Measurements from ENCODE around the gene ZNF408. TPM values are rescaled to one million over a fixed set of nuclear protein-coding genes. Genes with fewer than 3 reads are reported as not detected.

Gene ZNF408
- total RNA-seq, 1 experiment from 2014 or later, result 15.2 TPM

- ChIA-PET CTCF (no interaction called here), POLR2A (no interaction called here)
- no peaks in the 10 kb centered on the region for H3K9me3 Mint-ChIP-seq
- no peaks in the 10 kb centered on the region for H3K4me1 Mint-ChIP-seq
- H3K27ac Mint-ChIP-seq, result no peak overlapping the region; the same call in 1 of the 2 replicates
- DNase-seq (ENCODE audit: low spot score) (no peak), ATAC-seq (no peak)
- peaks cover 47% of the 10 kb centered on the region for H3K36me3 Mint-ChIP-seq
- no peak for TF ChIP-seq HMGA2 (CRISPR knock-in tag; IDR thresholded peaks at IDR 0.05)
- no peak for TF ChIP-seq ATF1 (CRISPR knock-in tag; IDR thresholded peaks at IDR 0.05)
- TF ChIP-seq, protein P1, sequence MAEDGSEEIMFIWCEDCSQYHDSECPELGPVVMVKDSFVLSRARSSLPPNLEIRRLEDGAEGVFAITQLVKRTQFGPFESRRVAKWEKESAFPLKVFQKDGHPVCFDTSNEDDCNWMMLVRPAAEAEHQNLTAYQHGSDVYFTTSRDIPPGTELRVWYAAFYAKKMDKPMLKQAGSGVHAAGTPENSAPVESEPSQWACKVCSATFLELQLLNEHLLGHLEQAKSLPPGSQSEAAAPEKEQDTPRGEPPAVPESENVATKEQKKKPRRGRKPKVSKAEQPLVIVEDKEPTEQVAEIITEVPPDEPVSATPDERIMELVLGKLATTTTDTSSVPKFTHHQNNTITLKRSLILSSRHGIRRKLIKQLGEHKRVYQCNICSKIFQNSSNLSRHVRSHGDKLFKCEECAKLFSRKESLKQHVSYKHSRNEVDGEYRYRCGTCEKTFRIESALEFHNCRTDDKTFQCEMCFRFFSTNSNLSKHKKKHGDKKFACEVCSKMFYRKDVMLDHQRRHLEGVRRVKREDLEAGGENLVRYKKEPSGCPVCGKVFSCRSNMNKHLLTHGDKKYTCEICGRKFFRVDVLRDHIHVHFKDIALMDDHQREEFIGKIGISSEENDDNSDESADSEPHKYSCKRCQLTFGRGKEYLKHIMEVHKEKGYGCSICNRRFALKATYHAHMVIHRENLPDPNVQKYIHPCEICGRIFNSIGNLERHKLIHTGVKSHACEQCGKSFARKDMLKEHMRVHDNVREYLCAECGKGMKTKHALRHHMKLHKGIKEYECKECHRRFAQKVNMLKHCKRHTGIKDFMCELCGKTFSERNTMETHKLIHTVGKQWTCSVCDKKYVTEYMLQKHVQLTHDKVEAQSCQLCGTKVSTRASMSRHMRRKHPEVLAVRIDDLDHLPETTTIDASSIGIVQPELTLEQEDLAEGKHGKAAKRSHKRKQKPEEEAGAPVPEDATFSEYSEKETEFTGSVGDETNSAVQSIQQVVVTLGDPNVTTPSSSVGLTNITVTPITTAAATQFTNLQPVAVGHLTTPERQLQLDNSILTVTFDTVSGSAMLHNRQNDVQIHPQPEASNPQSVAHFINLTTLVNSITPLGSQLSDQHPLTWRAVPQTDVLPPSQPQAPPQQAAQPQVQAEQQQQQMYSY (CRISPR knock-in tag; IDR thresholded peaks at IDR 0.05), result no peak
- TF ChIP-seq TEAD4 (CRISPR knock-in tag; IDR thresholded peaks at IDR 0.05), result no peak
- no peak for TF ChIP-seq ZNF219 (CRISPR knock-in tag; IDR thresholded peaks at IDR 0.05; ENCODE audit: borderline replicate concordance)
- TF ChIP-seq CREB1 (CRISPR knock-in tag; IDR thresholded peaks at IDR 0.05), result no peak
- TF ChIP-seq IRF1 (CRISPR knock-in tag; IDR thresholded peaks at IDR 0.05), result no peak
- TF ChIP-seq ZNF121 (CRISPR knock-in tag; IDR thresholded peaks at IDR 0.05), result no peak
- no peak for TF ChIP-seq IRF2 (CRISPR knock-in tag; IDR thresholded peaks at IDR 0.05; ENCODE audit: borderline replicate concordance, low read depth)
- no peak for TF ChIP-seq ZNF425 (CRISPR knock-in tag; conservative IDR thresholded peaks at IDR 0.05)
- no peaks in the 10 kb centered on the region for H3K27me3 Mint-ChIP-seq (ENCODE audit: low read depth)
- no peak overlapping the region for H3K4me3 Mint-ChIP-seq
Observed at GRCh38 chr11:46665356-46665755, 35.5 kb upstream of the ZNF408 start.

DNA sequence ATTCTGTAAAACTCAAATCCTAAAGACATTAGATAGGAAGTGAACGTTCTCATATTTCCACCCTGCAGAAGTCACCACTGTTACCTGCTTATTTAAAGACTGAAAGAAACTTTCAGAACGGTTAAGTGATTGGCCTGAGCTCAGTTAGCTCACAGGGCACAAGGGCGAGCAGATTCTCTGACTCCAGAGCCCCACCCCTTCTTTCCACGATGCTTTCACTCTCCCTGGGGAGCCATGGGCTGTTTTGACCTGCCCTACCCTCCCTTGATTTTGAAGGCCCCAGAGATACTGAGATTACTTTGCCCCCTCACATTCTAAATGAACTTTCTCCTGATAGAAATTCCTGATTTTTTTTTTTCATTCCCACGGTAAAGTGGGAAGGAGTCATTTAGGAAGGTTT, 34.3 kb upstream of the ZNF408 start:
- no peak for ATAC-seq
- POLR2A ChIA-PET, result interaction anchor here (0.6 kb wide), 1 partner anchor 15 kb away, joined by 3 read pairs; no protein-coding TSS in a partner anchor
- H3K9me3 Mint-ChIP-seq, result no peaks in the 10 kb centered on the region
- H3K36me3 Mint-ChIP-seq, result peaks cover 50% of the 10 kb centered on the region
- CTCF ChIA-PET, result interaction anchor here (1.0 kb wide), 1 partner anchor 147 kb away, joined by 3 read pairs; no protein-coding TSS in a partner anchor
- H3K27ac Mint-ChIP-seq, result peak overlapping the region; percentile 11; the same call in 1 of the 2 replicates
- no peak overlapping the region for H3K4me3 Mint-ChIP-seq
- H3K27me3 Mint-ChIP-seq (ENCODE audit: low read depth), result no peaks in the 10 kb centered on the region
- no peak for DNase-seq (ENCODE audit: low spot score)
- H3K4me1 Mint-ChIP-seq, result no peaks in the 10 kb centered on the region
- no peak for TF ChIP-seq SOX15 (CRISPR knock-in tag; IDR thresholded peaks at IDR 0.05)
- TF ChIP-seq FOXP4 (CRISPR knock-in tag; IDR thresholded peaks at IDR 0.05), result no peak
- no peak for TF ChIP-seq TEAD4 (CRISPR knock-in tag; IDR thresholded peaks at IDR 0.05)
- TF ChIP-seq, protein P2, sequence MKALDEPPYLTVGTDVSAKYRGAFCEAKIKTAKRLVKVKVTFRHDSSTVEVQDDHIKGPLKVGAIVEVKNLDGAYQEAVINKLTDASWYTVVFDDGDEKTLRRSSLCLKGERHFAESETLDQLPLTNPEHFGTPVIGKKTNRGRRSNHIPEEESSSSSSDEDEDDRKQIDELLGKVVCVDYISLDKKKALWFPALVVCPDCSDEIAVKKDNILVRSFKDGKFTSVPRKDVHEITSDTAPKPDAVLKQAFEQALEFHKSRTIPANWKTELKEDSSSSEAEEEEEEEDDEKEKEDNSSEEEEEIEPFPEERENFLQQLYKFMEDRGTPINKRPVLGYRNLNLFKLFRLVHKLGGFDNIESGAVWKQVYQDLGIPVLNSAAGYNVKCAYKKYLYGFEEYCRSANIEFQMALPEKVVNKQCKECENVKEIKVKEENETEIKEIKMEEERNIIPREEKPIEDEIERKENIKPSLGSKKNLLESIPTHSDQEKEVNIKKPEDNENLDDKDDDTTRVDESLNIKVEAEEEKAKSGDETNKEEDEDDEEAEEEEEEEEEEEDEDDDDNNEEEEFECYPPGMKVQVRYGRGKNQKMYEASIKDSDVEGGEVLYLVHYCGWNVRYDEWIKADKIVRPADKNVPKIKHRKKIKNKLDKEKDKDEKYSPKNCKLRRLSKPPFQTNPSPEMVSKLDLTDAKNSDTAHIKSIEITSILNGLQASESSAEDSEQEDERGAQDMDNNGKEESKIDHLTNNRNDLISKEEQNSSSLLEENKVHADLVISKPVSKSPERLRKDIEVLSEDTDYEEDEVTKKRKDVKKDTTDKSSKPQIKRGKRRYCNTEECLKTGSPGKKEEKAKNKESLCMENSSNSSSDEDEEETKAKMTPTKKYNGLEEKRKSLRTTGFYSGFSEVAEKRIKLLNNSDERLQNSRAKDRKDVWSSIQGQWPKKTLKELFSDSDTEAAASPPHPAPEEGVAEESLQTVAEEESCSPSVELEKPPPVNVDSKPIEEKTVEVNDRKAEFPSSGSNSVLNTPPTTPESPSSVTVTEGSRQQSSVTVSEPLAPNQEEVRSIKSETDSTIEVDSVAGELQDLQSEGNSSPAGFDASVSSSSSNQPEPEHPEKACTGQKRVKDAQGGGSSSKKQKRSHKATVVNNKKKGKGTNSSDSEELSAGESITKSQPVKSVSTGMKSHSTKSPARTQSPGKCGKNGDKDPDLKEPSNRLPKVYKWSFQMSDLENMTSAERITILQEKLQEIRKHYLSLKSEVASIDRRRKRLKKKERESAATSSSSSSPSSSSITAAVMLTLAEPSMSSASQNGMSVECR (CRISPR knock-in tag; IDR thresholded peaks at IDR 0.05; ENCODE audit: borderline replicate concordance), result no peak
- TF ChIP-seq STAT6 (CRISPR knock-in tag; conservative IDR thresholded peaks at IDR 0.05; ENCODE audit: low read depth), result no peak
- no peak for TF ChIP-seq ZNF219 (CRISPR knock-in tag; IDR thresholded peaks at IDR 0.05; ENCODE audit: borderline replicate concordance)
- TF ChIP-seq ESRRA (CRISPR knock-in tag; IDR thresholded peaks at IDR 0.05; ENCODE audit: borderline replicate concordance), result no peak
- TF ChIP-seq, protein P3, sequence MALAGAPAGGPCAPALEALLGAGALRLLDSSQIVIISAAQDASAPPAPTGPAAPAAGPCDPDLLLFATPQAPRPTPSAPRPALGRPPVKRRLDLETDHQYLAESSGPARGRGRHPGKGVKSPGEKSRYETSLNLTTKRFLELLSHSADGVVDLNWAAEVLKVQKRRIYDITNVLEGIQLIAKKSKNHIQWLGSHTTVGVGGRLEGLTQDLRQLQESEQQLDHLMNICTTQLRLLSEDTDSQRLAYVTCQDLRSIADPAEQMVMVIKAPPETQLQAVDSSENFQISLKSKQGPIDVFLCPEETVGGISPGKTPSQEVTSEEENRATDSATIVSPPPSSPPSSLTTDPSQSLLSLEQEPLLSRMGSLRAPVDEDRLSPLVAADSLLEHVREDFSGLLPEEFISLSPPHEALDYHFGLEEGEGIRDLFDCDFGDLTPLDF (CRISPR knock-in tag; IDR thresholded peaks at IDR 0.05), result no peak
- no peak for TF ChIP-seq PRRX2 (CRISPR knock-in tag; IDR thresholded peaks at IDR 0.05)
